Caco-2 (cell line): Measurements from ENCODE around the gene CRYBA1. TPM values are rescaled to one million over a fixed set of nuclear protein-coding genes. Genes with fewer than 3 reads are reported as not detected.

Source experiments
- BruUV-seq: library from RNA; stranded (reverse); fragments of 400-500 nt; replicated peaks from 2 replicates; lab custom pipeline; 2021; lab: Mats Ljungman, UMichigan
- CTCF ChIA-PET: fragments of 300-600 bp; sonication (Branson Sonifier 250); formaldehyde crosslinking; loops from one replicate; lab custom pipeline; 2022; ENCODE audit warnings: antibody characterized with exemption; lab: Charles Lee
- POLR2A ChIA-PET: fragments of 300-600 bp; sonication (Branson Sonifier 250); formaldehyde crosslinking; loops from one replicate; lab custom pipeline; 2022; ENCODE audit warnings: antibody characterized with exemption; lab: Charles Lee
- DNase-seq, 2 experiments: peaks; one replicate each; pipeline versions ENCODE4 v3.0.0 to v3.0.0-alpha.2; 2020 to 2022
- H3K27me3 ChIP-seq: replicated peaks from 2 replicates; pipeline ENCODE4 v1.6.0; 2011; ENCODE audit warnings: low read length; ENCODE audit not compliant: control insufficient read depth, insufficient read depth
- H3K36me3 ChIP-seq: 2 replicates; pipeline ENCODE4 v1.5.1; 2011; ENCODE audit warnings: low read length; ENCODE audit not compliant: control insufficient read depth, insufficient read depth
- H3K4me1 ChIP-seq: fragments of 250-450 bp; sonication (Bioruptor Pico); 2 replicates; pipeline ENCODE4 v1.5.1; 2020; ENCODE audit warnings: mild to moderate bottlenecking
- H3K4me3 ChIP-seq: 2 replicates; pipeline ENCODE4 v1.5.1; 2011; ENCODE audit warnings: low read depth, mild to moderate bottlenecking, control low read depth, low read length
- H3K9me3 ChIP-seq: fragments of 250-450 bp; sonication (Bioruptor Pico); 2 replicates; pipeline ENCODE4 v1.5.1; 2020; ENCODE audit warnings: mild to moderate bottlenecking, moderate library complexity
- H3K27ac Mint-ChIP-seq: one replicate; pipeline ENCODE4 v1.8.0; 2022; ENCODE audit warnings: mixed read lengths; ENCODE audit not compliant: unreplicated experiment
- H3K27me3 Mint-ChIP-seq: one replicate; pipeline ENCODE4 v1.8.0; 2022; ENCODE audit warnings: mixed read lengths; ENCODE audit not compliant: insufficient read depth, unreplicated experiment
- H3K36me3 Mint-ChIP-seq: one replicate; pipeline ENCODE4 v1.8.0; 2022; ENCODE audit warnings: mild to moderate bottlenecking, mixed read lengths; ENCODE audit not compliant: insufficient read depth, unreplicated experiment
- H3K4me1 Mint-ChIP-seq: one replicate; pipeline ENCODE4 v1.8.0; 2022; ENCODE audit warnings: low read depth, mixed read lengths; ENCODE audit not compliant: unreplicated experiment
- H3K4me3 Mint-ChIP-seq: one replicate; pipeline ENCODE4 v1.8.0; 2022; ENCODE audit warnings: mild to moderate bottlenecking, moderate library complexity, mixed read lengths; ENCODE audit not compliant: unreplicated experiment
- H3K9me3 Mint-ChIP-seq: one replicate; pipeline ENCODE4 v1.8.0; 2022; ENCODE audit warnings: mixed read lengths; ENCODE audit not compliant: unreplicated experiment
- CTCF ChIP-seq, 2 experiments: fragments of 200-600 bp in 1 of 2; IDR thresholded peaks; 1 replicate in 1 of 2; 2 replicates in 1 of 2; pipeline versions ENCODE4 v1.5.1 to v1.8.0; 2011 to 2022; ENCODE audit warnings: antibody characterized with exemption in 1 of 2, control low read depth in 1 of 2, inconsistent platforms in 1 of 2, low read depth in 1 of 2, low read length in 1 of 2, mild to moderate bottlenecking in 1 of 2, moderate library complexity in 1 of 2; ENCODE audit not compliant: insufficient read depth in 1 of 2, severe bottlenecking in 1 of 2, unreplicated experiment in 1 of 2
- intact Hi-C: fragments of 100-400 bp; cut with micrococcal nuclease; formaldehyde crosslinking; loops from one replicate; pipeline ENCODE4 v1.10.0; 2022; ENCODE audit not compliant: unreplicated experiment
- total RNA-seq: library from RNA; stranded (reverse); gene quantifications from 2 replicates; pipeline ENCODE4 v1.2.3, GENCODE V29; 2022

CRYBA1 gene
- total RNA-seq, 1 experiment from 2014 or later, result not detected

GRCh38 chr17:29283961-29284360 lies 37.3 kb downstream of the CRYBA1 start:
- H3K4me1 Mint-ChIP-seq, result peaks cover 25% of the 10 kb centered on the region
- H3K9me3 Mint-ChIP-seq, result no peaks in the 10 kb centered on the region
- H3K9me3 ChIP-seq, result 0 out of 2 replicates have a peak, but pooled peaks cover 3% of the 10 kb centered on the region
- peak overlapping the region; percentile 17 for H3K4me3 Mint-ChIP-seq
- no peak overlapping the region for H3K27ac Mint-ChIP-seq
- CTCF ChIA-PET, result interaction anchor here (0.6 kb wide), 1 partner anchor 12 kb away, joined by 4 read pairs; no protein-coding TSS in a partner anchor
- TF ChIP-seq CTCF (IDR thresholded peaks at IDR 0.05; ENCODE audit: insufficient read depth in 1 of 2, low read depth in 1 of 2, low read length in 1 of 2, severe bottlenecking in 1 of 2, unreplicated experiment in 1 of 2), result no peak
- H3K4me1 ChIP-seq, result peaks cover 15% of the 10 kb centered on the region
- intact Hi-C loops, result no loop called here
- DNase-seq, result no peak
- BruUV-seq, result no TSS peak
- H3K27me3 Mint-ChIP-seq, result no peaks in the 10 kb centered on the region
- no peaks in the 10 kb centered on the region for H3K27me3 ChIP-seq
- H3K36me3 Mint-ChIP-seq, result peaks cover 99% of the 10 kb centered on the region
- peaks cover 20% of the 10 kb centered on the region for H3K36me3 ChIP-seq
- no peak overlapping the region for H3K4me3 ChIP-seq
- POLR2A ChIA-PET, result interaction anchor here (1.7 kb wide), 1 partner anchor 10 kb away, joined by 4 read pairs; the partner anchor contains the start of gene NUFIP2

GRCh38 chr17:29289852-29290251 lies 43.2 kb downstream of the CRYBA1 start:
- Mint-ChIP-seq H3K27ac (no peak overlapping the region), H3K36me3 (peaks cover 97% of the 10 kb centered on the region), H3K27me3 (no peaks in the 10 kb centered on the region), H3K9me3 (no peaks in the 10 kb centered on the region), H3K4me1 (peaks cover 14% of the 10 kb centered on the region), H3K4me3 (no peak overlapping the region)
- Histone ChIP-seq H3K4me3 (no peak overlapping the region), H3K36me3 (peaks cover 9% of the 10 kb centered on the region), H3K27me3 (no peaks in the 10 kb centered on the region), H3K9me3 (no peaks in the 10 kb centered on the region), H3K4me1 (peaks cover 11% of the 10 kb centered on the region)
- intact Hi-C loops, result loop anchor here (5.0 kb wide), 1 partner anchor 302 kb away; the partner anchor contains the start of gene ANKRD13B
- ChIA-PET POLR2A (interaction anchor here (0.6 kb wide), 1 partner anchor 16 kb away, joined by 4 read pairs; no protein-coding TSS in a partner anchor), CTCF (no interaction called here)
- no TSS peak for BruUV-seq
- DNase-seq, result no peak
- TF ChIP-seq CTCF (IDR thresholded peaks at IDR 0.05; ENCODE audit: insufficient read depth in 1 of 2, low read depth in 1 of 2, low read length in 1 of 2, severe bottlenecking in 1 of 2, unreplicated experiment in 1 of 2), result no peak

GRCh38 chr17:29291163-29291752 lies 44.6 kb downstream of the CRYBA1 start:
- peaks cover 6% of the 10 kb centered on the region for H3K36me3 ChIP-seq

More at GRCh38 chr17:29291163-29291752, 44.6 kb downstream of the CRYBA1 start:
- peak overlapping the region; percentile 100 for H3K4me3 ChIP-seq
- TSS peak; percentile 22 for BruUV-seq
- intact Hi-C loops, result loop anchor here (5.0 kb wide), 1 partner anchor 301 kb away; the partner anchor contains the start of gene ANKRD13B
- H3K4me3 Mint-ChIP-seq, result peak overlapping the region; percentile 94
- POLR2A ChIA-PET, result interaction anchor here (0.5 to 0.6 kb wide), 3 partner anchors 53 to 115 kb away, joined by 3 read pairs; no protein-coding TSS in a partner anchor
- peak; percentile 66 to 69 for TF ChIP-seq CTCF (IDR thresholded peaks at IDR 0.05; ENCODE audit: insufficient read depth in 1 of 2, low read depth in 1 of 2, low read length in 1 of 2, severe bottlenecking in 1 of 2, unreplicated experiment in 1 of 2)
- H3K27me3 ChIP-seq, result no peaks in the 10 kb centered on the region
- H3K4me1 ChIP-seq, result peaks cover 11% of the 10 kb centered on the region
- peak in 1 of 2 experiments; percentile 73 for DNase-seq
- no peak overlapping the region for H3K27ac Mint-ChIP-seq
- no peaks in the 10 kb centered on the region for H3K27me3 Mint-ChIP-seq
- CTCF ChIA-PET, result interaction anchor here (0.6 to 1.4 kb wide), 15 partner anchors 8 to 730 kb away, joined by 3 to 12 read pairs (median 4); partner anchors contain the start of genes MYO18A and PHF12
- H3K4me1 Mint-ChIP-seq, result peaks cover 19% of the 10 kb centered on the region
- H3K9me3 ChIP-seq, result no peaks in the 10 kb centered on the region
- H3K9me3 Mint-ChIP-seq, result no peaks in the 10 kb centered on the region
- peaks cover 83% of the 10 kb centered on the region for H3K36me3 Mint-ChIP-seq
